Neural crest cell (in vitro differentiated cells): ENCODE data around the gene IGF1R. TPM values are rescaled to one million over a fixed set of nuclear protein-coding genes. Genes with fewer than 3 reads are reported as not detected.
A peak's percentile ranks its signal among the peaks of the same experiment; 100 is the strongest.

Source experiments
- DNase-seq: peaks from one replicate; pipeline ENCODE4 v3.0.0; 2021; ENCODE audit warnings: low read depth, mixed read lengths, low spot score
- H3K27ac Mint-ChIP-seq: one replicate; pipeline ENCODE4 v1.8.0; 2021; ENCODE audit warnings: mild to moderate bottlenecking, mixed read lengths; ENCODE audit not compliant: unreplicated experiment
- H3K27me3 Mint-ChIP-seq: 2 replicates; pipeline ENCODE4 v1.8.0; 2021; ENCODE audit warnings: low read depth, mild to moderate bottlenecking, mixed read lengths
- H3K36me3 Mint-ChIP-seq: 2 replicates; pipeline ENCODE4 v1.8.0; 2021; ENCODE audit warnings: low read depth, mild to moderate bottlenecking, mixed read lengths
- H3K4me1 Mint-ChIP-seq: 2 replicates; pipeline ENCODE4 v1.8.0; 2021; ENCODE audit warnings: mixed read lengths
- H3K4me3 Mint-ChIP-seq: one replicate; pipeline ENCODE4 v1.8.0; 2021; ENCODE audit warnings: mild to moderate bottlenecking, mixed read lengths
- H3K9me3 Mint-ChIP-seq: 2 replicates; pipeline ENCODE4 v1.8.0; 2021; ENCODE audit warnings: mixed read lengths
- long read RNA-seq: library from polyadenylated mRNA; unstranded; transcript quantifications from one replicate; pipeline ENCODE4 v2.0.0, GENCODE V29; 2020
- total RNA-seq: library from RNA; stranded (reverse); gene quantifications from 2 replicates; pipeline ENCODE4 v1.2.1, GENCODE V29; 2021
- TF ChIP-seq, protein P1 (sequence below): fragments of 200-600 bp; sonication (generic); conservative IDR thresholded peaks from 2 replicates; pipeline ENCODE4 v1.5.0; 2021; ENCODE audit warnings: antibody characterized with exemption, mild to moderate bottlenecking

The IGF1R gene
- total RNA-seq: 67.6 and 70.3 TPM in 2 replicates
- long read RNA-seq, partial matches to known transcripts: 3 of 12 reads
- long read RNA-seq, other reads (novel, unspliced or antisense): 9 of 12 reads

DNA sequence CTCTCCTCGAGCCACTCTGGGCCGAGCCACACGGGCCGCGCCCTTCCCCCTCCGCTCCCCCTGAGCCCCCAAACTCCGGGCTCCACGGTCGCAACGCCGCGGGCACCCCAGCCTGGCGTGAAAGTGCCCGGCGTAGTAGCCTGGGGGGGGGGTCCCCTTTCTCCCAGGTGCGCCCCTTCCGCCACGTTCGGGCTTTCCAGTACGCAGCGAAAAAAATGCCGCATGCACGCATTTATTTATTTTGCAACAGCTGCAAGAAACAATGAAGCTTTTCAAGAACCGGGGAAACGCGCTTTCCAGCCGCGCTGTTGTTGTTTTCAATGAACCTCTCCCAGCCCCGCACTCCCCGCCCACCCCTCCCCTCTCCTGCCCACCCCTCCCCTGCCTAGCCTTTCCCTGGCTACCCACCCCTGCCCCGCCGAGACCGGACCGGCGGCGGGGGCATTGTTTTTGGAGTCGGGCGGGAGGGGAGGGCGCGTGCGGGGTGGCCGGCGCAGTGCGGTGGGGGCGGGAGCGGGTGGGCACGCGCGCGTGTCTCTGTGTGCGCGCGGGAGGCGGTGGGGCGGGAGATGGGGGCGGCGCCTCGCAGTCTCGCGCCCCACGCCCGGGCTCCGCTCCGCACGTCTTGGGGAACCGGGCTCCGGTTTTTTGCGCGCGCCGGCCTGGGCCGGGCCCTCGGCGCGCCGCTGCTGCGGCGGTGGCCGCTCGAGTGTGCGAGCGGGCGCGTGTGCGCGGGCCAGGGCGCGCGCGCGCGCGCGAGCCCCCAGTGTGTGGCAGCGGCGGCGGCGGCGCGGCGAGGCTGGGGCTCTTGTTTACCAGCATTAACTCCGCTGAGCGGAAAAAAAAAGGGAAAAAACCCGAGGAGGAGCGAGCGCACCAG is at the start of gene IGF1R:
Gene IGF1R (plus strand): TSS at position 766 of the 880 bp plus-strand sequence. CDS start 1,043 bp downstream, outside the sequence.
- H3K9me3 Mint-ChIP-seq: no peaks in the 10 kb centered on the region
- H3K36me3 Mint-ChIP-seq: no peaks in the 10 kb centered on the region
- DNase-seq: peak; percentile 87
- peaks cover 61% of the 10 kb centered on the region for H3K27me3 Mint-ChIP-seq
- TF ChIP-seq, protein P1, sequence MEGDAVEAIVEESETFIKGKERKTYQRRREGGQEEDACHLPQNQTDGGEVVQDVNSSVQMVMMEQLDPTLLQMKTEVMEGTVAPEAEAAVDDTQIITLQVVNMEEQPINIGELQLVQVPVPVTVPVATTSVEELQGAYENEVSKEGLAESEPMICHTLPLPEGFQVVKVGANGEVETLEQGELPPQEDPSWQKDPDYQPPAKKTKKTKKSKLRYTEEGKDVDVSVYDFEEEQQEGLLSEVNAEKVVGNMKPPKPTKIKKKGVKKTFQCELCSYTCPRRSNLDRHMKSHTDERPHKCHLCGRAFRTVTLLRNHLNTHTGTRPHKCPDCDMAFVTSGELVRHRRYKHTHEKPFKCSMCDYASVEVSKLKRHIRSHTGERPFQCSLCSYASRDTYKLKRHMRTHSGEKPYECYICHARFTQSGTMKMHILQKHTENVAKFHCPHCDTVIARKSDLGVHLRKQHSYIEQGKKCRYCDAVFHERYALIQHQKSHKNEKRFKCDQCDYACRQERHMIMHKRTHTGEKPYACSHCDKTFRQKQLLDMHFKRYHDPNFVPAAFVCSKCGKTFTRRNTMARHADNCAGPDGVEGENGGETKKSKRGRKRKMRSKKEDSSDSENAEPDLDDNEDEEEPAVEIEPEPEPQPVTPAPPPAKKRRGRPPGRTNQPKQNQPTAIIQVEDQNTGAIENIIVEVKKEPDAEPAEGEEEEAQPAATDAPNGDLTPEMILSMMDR: peak; percentile 35
- H3K4me1 Mint-ChIP-seq: peaks cover 28% of the 10 kb centered on the region
- peak within 1 kb of the TSS; percentile 90 for H3K4me3 Mint-ChIP-seq
- H3K27ac Mint-ChIP-seq: peak within 1 kb of the TSS; percentile 91

DNA sequence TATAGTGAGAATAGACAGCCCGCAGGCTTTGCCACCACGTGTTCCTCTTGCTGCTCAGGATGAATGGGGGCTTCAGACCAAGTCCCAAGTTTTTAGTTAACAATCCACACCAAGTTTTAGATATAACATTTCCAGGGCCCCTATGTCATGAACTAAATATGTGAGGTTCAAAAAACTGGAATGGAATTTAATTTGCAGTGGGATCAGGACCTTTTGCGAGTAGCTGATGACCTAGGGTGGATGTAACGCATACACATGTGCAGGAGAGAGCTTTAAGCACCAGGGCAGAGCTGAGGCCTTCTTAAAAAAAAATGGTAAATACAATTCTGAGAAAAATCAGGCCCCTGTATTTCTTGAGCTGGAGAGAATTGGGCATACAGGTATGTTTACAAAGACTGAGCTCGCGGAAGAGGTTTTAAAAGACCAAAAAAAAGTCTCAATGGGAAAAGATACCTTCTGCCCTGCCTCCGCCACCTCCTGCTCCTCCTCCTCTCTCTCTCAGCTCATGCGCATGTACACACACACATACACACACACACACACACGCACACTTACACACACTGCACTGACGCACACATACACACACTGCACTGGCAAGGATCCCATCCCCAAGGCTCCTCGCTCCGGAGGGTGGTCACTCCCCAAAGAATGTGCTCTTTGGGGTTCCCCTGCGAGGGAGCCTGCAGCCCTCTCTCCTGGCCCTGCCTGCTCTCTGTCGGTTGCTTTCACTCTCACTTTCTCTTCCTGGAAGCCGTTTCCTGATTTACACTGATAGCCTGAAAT is 48.2 kb upstream of the IGF1R start:
- peaks cover 2% of the 10 kb centered on the region for H3K9me3 Mint-ChIP-seq
- TF ChIP-seq, protein P1: no peak
- DNase-seq: no peak
- no peaks in the 10 kb centered on the region for H3K36me3 Mint-ChIP-seq
- H3K27ac Mint-ChIP-seq: no peak overlapping the region
- H3K27me3 Mint-ChIP-seq: peaks cover 3% of the 10 kb centered on the region
- H3K4me3 Mint-ChIP-seq: peak overlapping the region; percentile 6
- H3K4me1 Mint-ChIP-seq: peaks cover 12% of the 10 kb centered on the region

DNA sequence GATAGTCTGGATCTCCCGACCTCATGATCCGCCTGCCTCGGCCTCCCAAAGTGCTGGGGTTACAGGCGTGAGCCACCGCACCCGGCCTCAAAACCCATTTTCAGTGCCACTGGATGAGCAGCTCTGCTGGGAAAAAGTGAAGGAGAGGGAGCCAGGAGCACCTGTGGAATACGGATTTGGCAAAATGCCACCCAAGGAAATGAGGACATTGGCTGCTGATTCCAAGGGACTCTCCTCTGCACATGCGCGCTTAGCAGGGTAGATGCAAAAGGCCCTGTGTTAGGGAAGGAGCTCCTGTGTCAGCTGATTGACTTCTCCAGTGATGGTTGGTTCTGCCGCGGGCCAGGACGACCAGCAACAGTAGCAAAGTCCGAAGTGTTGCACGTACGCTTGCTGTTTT is 43.4 kb upstream of the IGF1R start:
- no peak overlapping the region for H3K4me3 Mint-ChIP-seq
- no peaks in the 10 kb centered on the region for H3K36me3 Mint-ChIP-seq
- H3K27me3 Mint-ChIP-seq: no peaks in the 10 kb centered on the region
- no peaks in the 10 kb centered on the region for H3K9me3 Mint-ChIP-seq
- no peak for DNase-seq
- TF ChIP-seq, protein P1: no peak
- H3K27ac Mint-ChIP-seq: no peak overlapping the region
- H3K4me1 Mint-ChIP-seq: peaks cover 8% of the 10 kb centered on the region

DNA sequence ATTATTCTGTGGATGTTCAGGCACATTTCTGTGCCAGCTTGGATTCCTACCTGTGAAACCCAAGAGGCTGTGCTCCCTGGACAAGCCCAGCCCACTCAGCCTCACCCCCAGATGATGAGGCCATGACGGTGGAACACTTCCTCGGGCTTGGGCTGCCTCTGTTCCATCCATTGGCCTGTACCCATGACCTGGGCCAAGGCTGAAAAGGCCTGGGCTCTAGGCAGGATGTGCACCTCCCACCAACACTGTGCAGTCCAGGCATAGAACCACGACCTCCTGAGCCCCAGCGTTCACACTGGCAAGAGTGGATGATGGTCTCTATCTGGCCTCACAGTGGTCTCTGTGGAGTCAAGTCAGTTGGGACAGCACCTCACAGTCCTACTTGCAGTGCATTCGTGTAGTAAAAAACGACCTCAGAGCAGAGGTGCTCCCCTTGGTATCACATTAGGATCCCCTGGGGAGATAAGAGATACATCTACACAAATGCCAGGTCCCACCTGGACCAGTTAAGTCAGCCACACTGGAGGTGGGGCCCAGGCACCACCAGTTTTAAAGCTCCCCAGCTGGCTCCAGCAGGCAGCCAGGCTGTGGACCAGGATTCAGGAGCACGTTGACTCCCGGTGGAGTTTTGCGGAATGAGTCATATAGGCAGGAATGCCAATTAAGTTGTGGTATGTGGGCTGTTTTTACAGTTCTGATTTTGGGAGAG is 39.0 kb upstream of the IGF1R start:
- H3K4me1 Mint-ChIP-seq: no peaks in the 10 kb centered on the region
- TF ChIP-seq, protein P1: no peak
- H3K4me3 Mint-ChIP-seq: no peak overlapping the region
- no peak overlapping the region for H3K27ac Mint-ChIP-seq
- H3K9me3 Mint-ChIP-seq: no peaks in the 10 kb centered on the region
- no peaks in the 10 kb centered on the region for H3K27me3 Mint-ChIP-seq
- no peak for DNase-seq
- no peaks in the 10 kb centered on the region for H3K36me3 Mint-ChIP-seq

DNA sequence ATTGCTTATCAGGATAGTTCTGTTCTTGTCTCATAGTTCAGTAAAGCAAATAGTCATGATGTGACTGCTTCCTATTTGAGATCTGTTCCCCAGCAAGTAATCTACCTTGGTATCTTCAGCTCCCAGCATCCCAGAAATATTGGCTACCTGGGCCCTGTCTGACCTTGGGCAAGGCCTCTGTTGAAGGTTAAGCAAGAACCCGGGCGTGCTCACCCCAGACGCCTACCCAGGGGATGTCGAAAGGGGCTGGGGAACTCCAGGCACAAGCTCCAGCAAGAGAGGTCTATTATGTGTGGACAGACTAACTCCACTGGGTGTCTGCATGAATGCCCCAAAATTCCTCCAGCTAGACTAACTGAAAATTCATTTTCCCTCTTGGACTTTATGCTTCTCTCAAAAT is 37.3 kb upstream of the IGF1R start:
- Mint-ChIP-seq H3K4me3 (no peak overlapping the region), H3K27ac (no peak overlapping the region), H3K36me3 (no peaks in the 10 kb centered on the region), H3K27me3 (no peaks in the 10 kb centered on the region), H3K9me3 (no peaks in the 10 kb centered on the region), H3K4me1 (no peaks in the 10 kb centered on the region)
- TF ChIP-seq, protein P1: no peak
- no peak for DNase-seq
